ENCODE results near the gene CCSAP.

DNA sequence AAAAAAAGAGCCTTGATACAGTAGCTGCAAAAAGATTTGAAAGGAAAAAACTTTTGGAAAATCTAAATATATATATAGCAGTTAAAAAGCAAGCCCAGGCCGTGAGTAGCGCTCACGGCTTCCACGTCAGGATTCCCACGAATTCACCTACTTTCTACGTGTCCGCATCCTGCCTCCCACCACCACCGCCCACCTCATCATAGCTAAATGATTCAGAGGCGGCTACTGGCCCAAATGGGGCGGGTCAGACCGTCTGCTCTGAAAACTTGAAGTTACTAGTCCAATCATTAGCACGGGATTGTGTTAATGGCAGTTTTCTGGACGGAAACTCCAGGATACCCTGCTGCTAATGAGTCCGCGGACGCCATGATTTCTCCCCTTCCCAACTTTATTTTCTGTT lies 1.3 kb upstream of the CCSAP start:
- TF ChIP-seq, protein P1, sequence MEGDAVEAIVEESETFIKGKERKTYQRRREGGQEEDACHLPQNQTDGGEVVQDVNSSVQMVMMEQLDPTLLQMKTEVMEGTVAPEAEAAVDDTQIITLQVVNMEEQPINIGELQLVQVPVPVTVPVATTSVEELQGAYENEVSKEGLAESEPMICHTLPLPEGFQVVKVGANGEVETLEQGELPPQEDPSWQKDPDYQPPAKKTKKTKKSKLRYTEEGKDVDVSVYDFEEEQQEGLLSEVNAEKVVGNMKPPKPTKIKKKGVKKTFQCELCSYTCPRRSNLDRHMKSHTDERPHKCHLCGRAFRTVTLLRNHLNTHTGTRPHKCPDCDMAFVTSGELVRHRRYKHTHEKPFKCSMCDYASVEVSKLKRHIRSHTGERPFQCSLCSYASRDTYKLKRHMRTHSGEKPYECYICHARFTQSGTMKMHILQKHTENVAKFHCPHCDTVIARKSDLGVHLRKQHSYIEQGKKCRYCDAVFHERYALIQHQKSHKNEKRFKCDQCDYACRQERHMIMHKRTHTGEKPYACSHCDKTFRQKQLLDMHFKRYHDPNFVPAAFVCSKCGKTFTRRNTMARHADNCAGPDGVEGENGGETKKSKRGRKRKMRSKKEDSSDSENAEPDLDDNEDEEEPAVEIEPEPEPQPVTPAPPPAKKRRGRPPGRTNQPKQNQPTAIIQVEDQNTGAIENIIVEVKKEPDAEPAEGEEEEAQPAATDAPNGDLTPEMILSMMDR (IDR thresholded peaks at IDR 0.05): no peak
- no peak for TF ChIP-seq POLR2A (IDR thresholded peaks at IDR 0.05)

All from uterus (tissue), 2 donors.